ENCODE measurements around the gene PLPP2. TPM values are rescaled to one million over a fixed set of nuclear protein-coding genes. Genes with fewer than 3 reads are reported as not detected.
"Not testable (repeated sequence)": the region's sequence is repeated elsewhere in the genome, so short reads cannot be mapped to it uniquely, and the experiment has no call there.

PLPP2 gene
- polyA plus RNA-seq, 1 donor from 2014 or later, result 2.1 TPM

DNA sequence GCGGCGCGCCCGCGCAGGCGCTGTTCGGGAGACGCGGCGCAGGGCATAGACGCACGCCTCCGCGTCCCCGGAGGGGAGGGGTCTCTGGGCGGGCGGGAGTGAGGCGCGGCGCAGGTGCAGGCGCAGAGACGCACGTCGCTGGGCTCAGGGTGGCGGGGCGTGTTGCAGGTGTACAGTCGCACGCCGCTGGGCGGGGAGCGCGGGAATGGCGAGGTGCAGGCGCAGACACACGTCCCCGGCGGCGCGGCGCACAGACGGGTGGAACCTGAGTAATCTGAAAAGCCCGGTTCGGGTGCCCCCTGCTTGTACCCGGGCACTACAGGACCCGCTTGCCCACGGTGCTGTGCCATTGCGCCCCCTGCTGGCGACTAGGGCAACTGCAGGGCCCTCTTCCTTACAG is 44.7 kb downstream of the PLPP2 start:
- H3K4me3 ChIP-seq (ENCODE audit: low read length), result no peak overlapping the region
- no peaks in the 10 kb centered on the region for H3K79me2 ChIP-seq (replicated peaks; ENCODE audit: insufficient read depth, low read length)
- TF ChIP-seq TAF1 (IDR thresholded peaks at IDR 0.05; ENCODE audit: low read depth), result no peak
- TF ChIP-seq POLR2AphosphoS5 (IDR thresholded peaks at IDR 0.05), result no peak
- TF ChIP-seq SMC3 (conservative IDR thresholded peaks at IDR 0.05; ENCODE audit: poor library complexity), result no peak
- TF ChIP-seq EZH2 (IDR thresholded peaks at IDR 0.05; ENCODE audit: borderline replicate concordance, insufficient read depth, low read length, poor library complexity, severe bottlenecking), result no peak
- no peak for TF ChIP-seq MXI1 (conservative IDR thresholded peaks at IDR 0.05; ENCODE audit: poor library complexity, severe bottlenecking)
- TF ChIP-seq, protein P1, sequence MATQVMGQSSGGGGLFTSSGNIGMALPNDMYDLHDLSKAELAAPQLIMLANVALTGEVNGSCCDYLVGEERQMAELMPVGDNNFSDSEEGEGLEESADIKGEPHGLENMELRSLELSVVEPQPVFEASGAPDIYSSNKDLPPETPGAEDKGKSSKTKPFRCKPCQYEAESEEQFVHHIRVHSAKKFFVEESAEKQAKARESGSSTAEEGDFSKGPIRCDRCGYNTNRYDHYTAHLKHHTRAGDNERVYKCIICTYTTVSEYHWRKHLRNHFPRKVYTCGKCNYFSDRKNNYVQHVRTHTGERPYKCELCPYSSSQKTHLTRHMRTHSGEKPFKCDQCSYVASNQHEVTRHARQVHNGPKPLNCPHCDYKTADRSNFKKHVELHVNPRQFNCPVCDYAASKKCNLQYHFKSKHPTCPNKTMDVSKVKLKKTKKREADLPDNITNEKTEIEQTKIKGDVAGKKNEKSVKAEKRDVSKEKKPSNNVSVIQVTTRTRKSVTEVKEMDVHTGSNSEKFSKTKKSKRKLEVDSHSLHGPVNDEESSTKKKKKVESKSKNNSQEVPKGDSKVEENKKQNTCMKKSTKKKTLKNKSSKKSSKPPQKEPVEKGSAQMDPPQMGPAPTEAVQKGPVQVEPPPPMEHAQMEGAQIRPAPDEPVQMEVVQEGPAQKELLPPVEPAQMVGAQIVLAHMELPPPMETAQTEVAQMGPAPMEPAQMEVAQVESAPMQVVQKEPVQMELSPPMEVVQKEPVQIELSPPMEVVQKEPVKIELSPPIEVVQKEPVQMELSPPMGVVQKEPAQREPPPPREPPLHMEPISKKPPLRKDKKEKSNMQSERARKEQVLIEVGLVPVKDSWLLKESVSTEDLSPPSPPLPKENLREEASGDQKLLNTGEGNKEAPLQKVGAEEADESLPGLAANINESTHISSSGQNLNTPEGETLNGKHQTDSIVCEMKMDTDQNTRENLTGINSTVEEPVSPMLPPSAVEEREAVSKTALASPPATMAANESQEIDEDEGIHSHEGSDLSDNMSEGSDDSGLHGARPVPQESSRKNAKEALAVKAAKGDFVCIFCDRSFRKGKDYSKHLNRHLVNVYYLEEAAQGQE (IDR thresholded peaks at IDR 0.05; ENCODE audit: borderline replicate concordance), result no peak
- TF ChIP-seq RAD21 (conservative IDR thresholded peaks at IDR 0.05), result no peak
- TF ChIP-seq EP300 (conservative IDR thresholded peaks at IDR 0.05; ENCODE audit: poor library complexity, severe bottlenecking), result no peak
- TF ChIP-seq, protein P2, sequence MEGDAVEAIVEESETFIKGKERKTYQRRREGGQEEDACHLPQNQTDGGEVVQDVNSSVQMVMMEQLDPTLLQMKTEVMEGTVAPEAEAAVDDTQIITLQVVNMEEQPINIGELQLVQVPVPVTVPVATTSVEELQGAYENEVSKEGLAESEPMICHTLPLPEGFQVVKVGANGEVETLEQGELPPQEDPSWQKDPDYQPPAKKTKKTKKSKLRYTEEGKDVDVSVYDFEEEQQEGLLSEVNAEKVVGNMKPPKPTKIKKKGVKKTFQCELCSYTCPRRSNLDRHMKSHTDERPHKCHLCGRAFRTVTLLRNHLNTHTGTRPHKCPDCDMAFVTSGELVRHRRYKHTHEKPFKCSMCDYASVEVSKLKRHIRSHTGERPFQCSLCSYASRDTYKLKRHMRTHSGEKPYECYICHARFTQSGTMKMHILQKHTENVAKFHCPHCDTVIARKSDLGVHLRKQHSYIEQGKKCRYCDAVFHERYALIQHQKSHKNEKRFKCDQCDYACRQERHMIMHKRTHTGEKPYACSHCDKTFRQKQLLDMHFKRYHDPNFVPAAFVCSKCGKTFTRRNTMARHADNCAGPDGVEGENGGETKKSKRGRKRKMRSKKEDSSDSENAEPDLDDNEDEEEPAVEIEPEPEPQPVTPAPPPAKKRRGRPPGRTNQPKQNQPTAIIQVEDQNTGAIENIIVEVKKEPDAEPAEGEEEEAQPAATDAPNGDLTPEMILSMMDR (IDR thresholded peaks at IDR 0.05; ENCODE audit: poor library complexity, severe bottlenecking), result no peak
- H3K27ac ChIP-seq (ENCODE audit: low read length), result no peak overlapping the region
- H3F3A ChIP-seq (ENCODE audit: insufficient read depth, low read length, poor library complexity, severe bottlenecking), result no peaks in the 10 kb centered on the region
- H4K20me1 ChIP-seq (ENCODE audit: insufficient read depth), result no peaks in the 10 kb centered on the region
- no peaks in the 10 kb centered on the region for H3K27me3 ChIP-seq (ENCODE audit: insufficient read depth, low read depth, low read length)
- no peaks in the 10 kb centered on the region for H3K36me3 ChIP-seq (ENCODE audit: insufficient read depth, low read length)
- no peaks in the 10 kb centered on the region for H3K9me2 ChIP-seq (ENCODE audit: insufficient read depth, low read length)
- no peaks in the 10 kb centered on the region for H3K9me3 ChIP-seq (ENCODE audit: low read length)
- no peak overlapping the region for H3K4me2 ChIP-seq (ENCODE audit: low read length)
- no peak overlapping the region for H3K9ac ChIP-seq (ENCODE audit: low read length)
- no peak overlapping the region for H2AFZ ChIP-seq (ENCODE audit: low read depth, low read length)

DNA sequence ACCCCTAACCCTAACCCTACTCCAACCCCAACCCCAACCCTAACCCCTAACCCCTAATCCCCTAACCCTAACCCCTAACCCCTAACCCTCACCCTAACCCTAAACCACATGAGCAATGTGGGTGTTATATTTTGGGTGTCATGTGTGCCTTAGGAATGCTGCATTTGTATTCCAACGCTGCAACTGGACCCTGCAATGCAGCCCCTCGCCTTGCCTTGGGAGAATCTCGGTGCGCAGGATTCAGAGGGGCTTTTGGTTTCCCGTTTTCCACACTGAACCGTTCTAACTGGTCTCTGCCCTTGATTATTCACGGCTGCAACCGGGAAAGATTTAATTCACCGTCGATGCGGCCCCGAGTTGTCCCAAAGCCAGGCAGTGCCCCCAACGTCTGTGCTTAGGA is 45.3 kb downstream of the PLPP2 start:
- H3K36me3 ChIP-seq (ENCODE audit: insufficient read depth, low read length); H3K4me2 ChIP-seq (ENCODE audit: low read length); H4K20me1 ChIP-seq (ENCODE audit: insufficient read depth); H3K9ac ChIP-seq (ENCODE audit: low read length); H2AFZ ChIP-seq (ENCODE audit: low read depth, low read length); H3K4me3 ChIP-seq (ENCODE audit: low read length); H3K79me2 ChIP-seq (replicated peaks; ENCODE audit: insufficient read depth, low read length); H3K9me3 ChIP-seq (ENCODE audit: low read length); H3F3A ChIP-seq (ENCODE audit: insufficient read depth, low read length, poor library complexity, severe bottlenecking); H3K9me2 ChIP-seq (ENCODE audit: insufficient read depth, low read length); H3K27me3 ChIP-seq (ENCODE audit: insufficient read depth, low read depth, low read length); H3K27ac ChIP-seq (ENCODE audit: low read length): not testable (repeated sequence)

DNA sequence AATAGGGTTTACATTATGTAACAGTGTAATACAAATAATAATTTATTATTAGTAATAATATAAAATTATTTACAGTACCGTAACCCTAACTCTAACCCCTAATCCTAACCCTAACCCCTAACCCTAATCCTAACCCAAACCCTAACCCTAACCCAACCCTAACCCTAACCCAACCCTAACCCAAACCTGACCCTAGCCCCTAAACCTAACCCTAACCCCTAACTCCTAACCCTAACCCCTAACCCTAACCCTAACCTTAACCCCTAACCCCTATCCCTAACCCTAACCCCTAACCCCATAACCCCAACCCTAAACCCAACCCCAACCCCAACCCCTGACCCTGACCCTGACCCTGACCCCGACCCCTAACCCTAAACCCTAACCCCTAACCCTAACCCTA is 45.7 kb downstream of the PLPP2 start:
- Histone ChIP-seq H3K9ac (ENCODE audit: low read length) (no peak overlapping the region), H2AFZ (ENCODE audit: low read depth, low read length) (no peak overlapping the region), H3K79me2 (replicated peaks; ENCODE audit: insufficient read depth, low read length) (no peaks in the 10 kb centered on the region), H3K4me2 (ENCODE audit: low read length) (no peak overlapping the region), H3K9me2 (ENCODE audit: insufficient read depth, low read length) (no peaks in the 10 kb centered on the region), H3K9me3 (ENCODE audit: low read length) (no peaks in the 10 kb centered on the region), H3K36me3 (ENCODE audit: insufficient read depth, low read length) (no peaks in the 10 kb centered on the region), H3K4me3 (ENCODE audit: low read length) (no peak overlapping the region), H3K27ac (ENCODE audit: low read length) (no peak overlapping the region), H4K20me1 (ENCODE audit: insufficient read depth) (no peaks in the 10 kb centered on the region), H3K27me3 (ENCODE audit: insufficient read depth, low read depth, low read length) (no peaks in the 10 kb centered on the region), H3F3A (ENCODE audit: insufficient read depth, low read length, poor library complexity, severe bottlenecking) (no peaks in the 10 kb centered on the region)
- TF ChIP-seq, protein P1 (IDR thresholded peaks at IDR 0.05; ENCODE audit: borderline replicate concordance), result no peak
- no peak for TF ChIP-seq TAF1 (IDR thresholded peaks at IDR 0.05; ENCODE audit: low read depth)
- TF ChIP-seq RAD21 (conservative IDR thresholded peaks at IDR 0.05), result no peak
- TF ChIP-seq SMC3 (conservative IDR thresholded peaks at IDR 0.05; ENCODE audit: poor library complexity), result no peak
- TF ChIP-seq POLR2AphosphoS5 (IDR thresholded peaks at IDR 0.05), result no peak
- no peak for TF ChIP-seq EZH2 (IDR thresholded peaks at IDR 0.05; ENCODE audit: borderline replicate concordance, insufficient read depth, low read length, poor library complexity, severe bottlenecking)
- no peak for TF ChIP-seq MXI1 (conservative IDR thresholded peaks at IDR 0.05; ENCODE audit: poor library complexity, severe bottlenecking)
- TF ChIP-seq, protein P2 (IDR thresholded peaks at IDR 0.05; ENCODE audit: poor library complexity, severe bottlenecking), result no peak
- no peak for TF ChIP-seq EP300 (conservative IDR thresholded peaks at IDR 0.05; ENCODE audit: poor library complexity, severe bottlenecking)
